GM19351 (cell line): ENCODE measurements around the gene XIRP2.

Experiments
- ATAC-seq: cut with Tn5 transposase; IDR thresholded peaks from one replicate; pipeline ENCODE4 v1.9.1; 2021; ENCODE audit warnings: mild to moderate bottlenecking, moderate library complexity; ENCODE audit not compliant: unreplicated experiment

Gene XIRP2

DNA sequence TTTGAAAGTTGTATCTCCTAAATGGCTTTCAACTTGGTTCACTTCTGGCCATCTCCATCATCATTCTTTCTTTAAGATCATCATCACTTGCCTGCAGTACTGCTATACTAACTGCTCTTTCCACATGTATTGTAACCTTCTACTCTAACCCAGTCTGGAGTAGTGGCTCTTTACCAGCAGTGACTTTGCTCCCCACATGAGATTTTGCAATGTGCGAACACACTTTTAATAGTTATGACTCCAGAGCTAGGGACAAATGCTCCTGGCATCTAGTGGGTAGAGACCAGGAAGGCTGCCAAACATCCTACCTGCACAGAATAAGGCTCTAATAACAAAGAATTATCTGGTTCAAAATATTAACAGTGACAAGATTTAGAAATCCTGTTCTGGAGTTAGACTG, 243.8 kb downstream of the XIRP2 start:
- ATAC-seq = no peak

DNA sequence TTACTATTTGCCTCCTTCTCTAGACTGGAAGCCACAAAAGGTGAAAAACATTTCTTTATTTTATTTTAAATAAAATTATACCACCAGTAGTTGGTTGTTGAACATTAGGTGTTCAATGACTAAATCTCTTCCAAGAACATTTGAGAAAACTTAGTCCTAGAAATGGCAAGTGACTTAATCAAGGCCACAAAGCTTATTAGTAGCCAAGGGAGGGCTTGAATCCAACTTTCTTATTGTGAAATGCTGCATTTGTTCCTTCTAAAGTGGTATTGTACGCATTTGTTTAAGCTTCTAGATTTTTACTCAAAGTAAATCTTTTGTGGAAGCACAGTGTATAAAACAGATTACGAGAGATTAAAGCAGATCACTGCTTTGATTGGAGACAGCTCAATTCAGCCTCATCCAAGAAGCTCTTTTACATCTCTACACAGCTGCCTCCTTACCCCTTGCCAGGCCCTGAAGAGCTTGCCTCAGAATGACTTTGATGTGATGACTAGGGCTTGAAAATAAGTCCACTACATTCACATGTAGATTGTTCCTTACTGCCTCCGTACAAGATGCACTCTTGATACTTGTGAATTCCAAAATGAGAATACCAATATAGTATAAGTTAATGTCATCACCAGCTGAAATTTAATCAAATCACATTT, 244.8 kb downstream of the XIRP2 start:
- ATAC-seq = no peak

DNA sequence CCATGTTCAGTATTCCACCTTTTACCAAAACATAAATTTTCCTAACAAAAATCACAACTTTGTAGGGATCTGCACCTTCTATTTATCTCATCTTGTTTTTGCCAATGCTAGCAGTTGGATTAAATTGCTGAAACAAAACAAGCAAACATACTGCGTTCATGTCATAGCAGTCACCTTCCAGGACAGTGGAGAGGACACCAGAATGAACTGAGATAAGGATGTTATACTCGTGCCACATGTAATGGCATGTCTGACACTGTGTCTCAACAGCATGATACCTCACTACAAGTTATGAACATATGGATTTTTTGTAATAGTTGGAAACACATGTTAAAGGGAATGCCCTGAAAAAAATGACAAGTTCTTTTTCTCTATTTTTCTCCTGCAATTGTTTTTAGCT, 245.3 kb downstream of the XIRP2 start:
- ATAC-seq = no peak

DNA sequence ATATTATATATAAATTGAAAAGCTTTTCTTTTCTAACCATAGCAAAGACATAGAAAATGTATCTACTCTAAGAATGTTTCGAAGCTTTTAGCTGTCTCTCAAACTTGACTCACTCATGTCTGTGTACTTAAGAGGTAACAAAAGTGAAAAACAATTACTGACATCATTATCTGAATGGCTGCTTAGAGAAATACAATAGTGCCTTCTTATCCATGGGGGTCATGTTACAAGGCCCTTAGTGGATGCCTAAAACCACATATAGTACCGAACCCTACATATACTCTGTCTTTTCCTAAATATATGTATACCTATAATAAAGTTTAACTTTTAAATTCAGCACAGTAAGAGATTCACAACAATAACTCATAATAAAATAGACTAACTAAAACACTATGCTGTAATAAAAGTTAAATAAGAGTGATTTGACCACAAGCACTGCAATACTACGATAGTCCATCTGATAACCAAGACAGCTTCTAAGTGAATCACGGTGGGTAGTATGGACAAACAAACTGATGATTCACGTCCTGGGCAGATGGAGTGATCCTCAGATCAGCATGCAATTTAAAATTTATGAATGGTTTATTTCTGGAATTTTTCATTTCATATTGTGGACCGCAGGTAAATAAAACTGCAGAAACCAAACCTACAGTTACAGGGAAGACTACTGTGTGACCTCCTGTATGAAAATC, 246.2 kb downstream of the XIRP2 start:
- no peak for ATAC-seq

DNA sequence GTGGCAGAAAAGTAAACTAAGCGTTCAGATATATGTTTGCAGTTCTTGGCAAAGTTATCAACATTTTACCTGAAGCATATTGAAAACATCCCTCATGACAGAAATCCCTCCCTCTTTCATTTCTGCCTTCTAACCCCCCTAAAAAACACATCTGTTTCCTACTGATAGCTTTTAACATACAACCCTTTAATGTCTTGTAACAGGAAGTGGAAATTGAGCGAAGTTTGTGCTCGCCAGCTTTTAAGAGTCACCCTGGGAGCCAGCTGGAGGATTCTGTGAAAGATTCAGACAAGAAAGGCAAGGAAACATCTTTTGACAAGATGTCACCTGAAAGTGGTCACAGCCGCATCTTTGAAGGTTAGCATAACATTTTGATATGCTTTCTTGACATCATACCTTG, 247.4 kb downstream of the XIRP2 start:
- ATAC-seq = no peak

DNA sequence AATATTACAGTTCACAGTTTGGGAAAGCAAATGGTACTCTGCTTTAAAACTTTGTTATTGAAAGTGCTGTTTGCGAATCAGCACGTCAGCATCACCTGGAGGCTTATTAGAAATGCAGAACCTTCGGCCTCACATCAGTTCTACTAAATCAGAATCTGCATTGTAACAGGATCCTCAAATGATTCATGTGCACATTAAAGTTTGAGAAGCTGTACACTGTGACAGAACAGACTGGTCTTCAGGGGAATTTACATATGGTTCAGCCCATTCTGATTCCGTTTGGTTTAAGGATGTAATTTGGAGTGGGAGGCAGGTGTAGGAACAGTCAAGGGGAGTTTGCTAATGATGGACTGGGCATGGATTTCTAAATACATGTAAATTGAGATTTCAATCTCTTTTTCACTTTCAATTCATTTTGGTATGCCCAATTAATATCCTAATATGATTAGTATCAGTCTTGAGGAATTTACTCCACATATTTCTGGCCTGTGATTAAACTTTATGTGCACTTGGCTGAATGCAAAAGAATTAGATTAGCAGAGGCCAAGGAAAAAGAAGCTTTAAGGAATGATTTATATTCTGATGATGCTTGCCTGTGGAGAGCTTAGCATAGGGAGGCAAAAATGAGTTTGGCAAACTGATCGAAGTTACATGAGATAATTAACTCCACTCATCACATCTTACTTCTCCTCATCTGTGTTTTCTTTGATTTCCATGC, 248.8 kb downstream of the XIRP2 start:
- no peak for ATAC-seq

DNA sequence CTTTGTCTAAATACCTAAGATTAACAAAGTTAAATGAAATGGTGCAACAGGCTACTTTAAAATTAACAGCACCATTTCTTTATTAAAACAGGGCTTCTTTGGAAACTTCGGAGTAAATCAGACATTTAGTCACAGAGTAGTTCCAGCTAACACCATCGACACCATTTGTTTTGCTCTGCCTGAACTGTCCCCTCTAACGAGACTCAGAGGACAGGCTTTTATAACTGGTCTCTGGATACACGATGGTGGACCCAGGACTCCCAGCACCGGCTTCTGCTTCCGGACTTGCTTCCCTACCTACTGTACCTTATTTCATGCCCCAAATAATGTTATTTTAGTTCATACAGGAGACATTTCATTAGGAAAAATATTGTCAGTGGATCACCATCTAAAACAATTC, 252.1 kb downstream of the XIRP2 start:
- ATAC-seq = no peak

DNA sequence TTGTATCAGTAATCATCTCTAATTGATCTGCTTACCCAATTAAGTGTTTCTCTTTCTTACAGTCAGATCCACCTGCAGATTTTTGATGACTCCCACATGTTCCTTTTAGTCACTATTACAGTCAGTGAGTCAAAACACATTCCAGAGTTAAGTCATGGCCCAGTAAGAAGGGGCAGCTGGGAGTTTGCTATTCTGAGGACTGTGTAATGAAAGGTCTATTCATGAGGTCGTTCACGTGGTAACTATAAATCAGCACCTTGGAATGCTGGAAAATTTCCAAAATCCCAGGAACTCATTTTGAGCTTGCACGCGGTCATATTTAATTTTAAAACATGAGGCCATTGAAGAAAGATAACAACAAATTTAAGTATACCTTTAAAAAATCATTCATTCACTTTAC, 252.5 kb downstream of the XIRP2 start:
- no peak for ATAC-seq

DNA sequence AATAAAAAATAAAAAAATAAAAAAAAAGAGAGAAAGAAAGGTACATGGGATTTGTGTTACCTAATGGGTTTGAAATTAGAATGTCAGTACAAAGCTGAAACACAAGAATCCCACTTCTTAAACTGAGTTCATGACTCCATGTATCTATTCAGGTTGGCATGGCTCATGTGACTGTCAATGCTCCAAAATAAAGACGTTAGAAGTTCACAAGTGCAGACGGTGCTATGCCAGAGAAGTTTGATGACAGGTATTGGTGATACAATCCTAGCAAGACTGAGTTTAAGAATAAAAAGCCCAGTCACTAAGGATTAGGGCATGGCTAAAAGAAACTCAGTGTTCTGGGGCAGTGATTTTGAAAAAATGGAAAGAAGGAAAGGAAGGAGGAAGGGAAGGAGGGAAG, 254.3 kb downstream of the XIRP2 start:
- no peak for ATAC-seq

DNA sequence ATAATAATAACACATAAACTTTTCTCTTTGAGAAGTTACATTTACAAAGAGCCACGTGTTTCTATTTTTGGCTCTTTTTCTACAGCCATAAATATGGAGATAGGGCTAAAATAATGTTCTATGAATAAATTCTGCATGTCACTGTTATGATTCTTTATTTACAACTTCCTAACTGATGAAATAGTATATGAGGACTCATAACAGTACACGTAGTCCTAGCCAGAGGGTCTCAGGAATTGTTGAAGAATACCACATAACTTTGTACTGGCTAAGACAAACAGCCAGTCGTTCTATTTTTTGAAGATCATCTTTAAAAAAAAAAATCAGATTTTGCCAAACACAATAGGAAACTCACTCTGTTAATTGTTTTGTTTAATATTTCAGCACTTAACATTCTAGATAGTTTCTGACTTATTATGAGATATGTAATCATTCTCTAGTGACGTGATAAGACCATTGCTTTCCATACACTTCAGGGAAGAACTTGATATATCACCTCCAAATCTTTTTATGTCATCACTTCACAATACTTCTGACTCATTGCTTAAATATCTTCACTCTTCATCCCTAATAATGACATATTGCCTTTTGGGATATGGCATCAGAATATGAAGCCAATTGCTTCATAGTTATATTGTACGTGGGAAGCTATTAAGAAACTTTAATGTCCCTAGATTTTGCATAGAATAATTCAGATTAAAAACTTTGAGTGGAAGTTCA, 256.1 kb downstream of the XIRP2 start:
- no peak for ATAC-seq

DNA sequence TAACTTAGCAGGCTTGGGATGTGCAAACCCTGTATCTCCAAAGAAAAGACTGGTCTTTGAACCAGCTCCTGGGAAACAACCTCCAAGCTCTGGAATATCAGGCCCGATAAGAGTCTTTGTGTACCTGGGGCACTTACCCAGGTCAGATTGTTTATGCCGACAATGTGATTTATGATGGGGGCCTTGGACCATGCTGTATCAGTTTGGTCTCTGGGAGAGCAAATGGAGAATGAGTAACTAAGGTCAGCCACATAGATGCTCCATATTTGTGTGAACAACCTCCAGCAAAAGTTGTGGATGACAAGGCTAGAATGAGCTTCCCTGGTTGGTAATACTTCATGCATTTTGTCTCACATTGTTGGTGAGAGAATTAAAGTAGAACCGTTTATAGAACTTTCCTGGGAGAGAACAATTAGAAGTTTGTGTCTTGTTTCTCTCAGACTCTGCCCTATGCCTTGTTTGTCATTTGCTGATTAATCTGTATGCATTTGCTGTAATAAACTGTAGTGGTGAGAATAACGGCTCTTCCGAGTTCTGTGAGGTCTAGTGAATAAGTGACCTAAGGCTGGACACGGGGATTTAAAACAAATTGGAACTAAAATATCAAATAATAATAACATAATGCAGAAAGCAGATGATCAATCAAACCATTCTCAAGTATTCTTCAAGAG, 259.1 kb downstream of the XIRP2 start:
- ATAC-seq = no peak

DNA sequence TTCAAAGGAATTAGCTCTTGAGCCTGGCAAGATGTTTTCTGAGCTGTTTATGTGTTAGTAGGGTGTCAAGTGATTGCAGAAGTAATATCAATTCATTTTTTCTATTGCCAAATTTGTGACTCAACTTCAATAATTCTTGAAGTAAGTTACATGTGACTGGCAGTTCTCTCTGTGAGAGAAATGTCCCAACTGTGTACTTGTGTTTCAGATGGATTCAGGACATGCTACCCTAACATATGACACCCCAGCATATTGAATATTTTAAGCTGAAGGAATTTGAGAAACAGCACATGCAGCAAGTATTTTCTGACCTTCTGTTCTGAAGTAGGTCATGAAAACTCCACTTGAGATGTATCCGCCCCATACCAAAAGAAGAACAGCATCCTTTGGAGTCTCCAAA, 263.6 kb downstream of the XIRP2 start:
- ATAC-seq = no peak

DNA sequence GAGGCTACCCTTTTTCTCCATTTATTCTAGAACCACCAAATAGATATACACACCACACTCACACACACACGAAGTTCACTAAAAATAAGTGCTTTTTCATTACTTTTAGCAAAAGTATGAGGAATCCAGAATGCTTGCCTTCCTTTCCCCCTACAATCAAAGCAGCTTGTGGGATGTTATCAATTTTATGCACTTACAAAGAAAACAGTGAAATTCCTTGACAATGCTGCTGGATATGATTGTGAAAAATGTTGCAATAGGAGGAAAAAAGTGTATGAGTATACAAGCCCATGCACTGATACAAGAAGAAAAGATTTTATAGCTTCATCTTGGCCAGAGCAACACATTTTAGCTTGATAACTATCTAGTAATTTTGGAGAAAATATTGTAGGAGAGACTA, 269.2 kb downstream of the XIRP2 start:
- ATAC-seq = no peak

DNA sequence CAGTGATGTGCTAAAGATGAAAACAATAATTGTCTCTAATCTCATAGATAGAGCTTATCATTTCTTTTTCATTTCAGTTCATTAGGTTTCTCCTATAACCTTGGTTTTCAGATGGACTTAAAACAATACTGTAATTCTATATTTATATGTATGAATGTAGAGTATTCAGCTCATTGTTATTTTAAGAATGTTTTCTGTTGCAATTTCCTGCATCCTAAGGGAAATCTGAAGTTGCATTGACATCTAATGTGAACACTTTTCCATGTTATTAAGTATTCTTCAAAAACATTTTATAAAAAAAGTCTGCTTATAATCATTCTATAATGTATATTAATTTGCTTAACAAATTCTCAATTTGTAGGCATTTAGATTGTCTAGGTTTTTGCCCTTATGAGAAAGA, 288.9 kb downstream of the XIRP2 start:
- ATAC-seq = no peak

DNA sequence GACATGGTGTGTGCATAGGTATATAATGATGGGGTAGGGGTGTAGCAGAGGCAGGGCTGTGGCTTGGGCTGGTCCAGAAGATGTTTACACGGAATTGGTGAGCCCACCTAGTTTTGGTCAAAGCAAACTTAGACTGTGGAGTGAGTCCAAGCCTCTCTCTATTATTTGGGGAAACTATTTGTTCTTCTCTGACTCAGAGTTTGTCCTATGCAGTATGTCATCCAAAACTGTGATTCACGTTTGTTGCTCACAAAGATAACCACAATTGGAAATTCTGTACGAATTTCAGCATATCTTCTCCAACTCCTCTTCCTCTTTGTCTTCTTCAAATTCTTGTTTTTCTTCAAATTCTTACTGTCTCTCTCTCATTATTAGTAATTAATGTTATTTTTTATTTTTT, 292.9 kb downstream of the XIRP2 start:
- ATAC-seq = no peak

DNA sequence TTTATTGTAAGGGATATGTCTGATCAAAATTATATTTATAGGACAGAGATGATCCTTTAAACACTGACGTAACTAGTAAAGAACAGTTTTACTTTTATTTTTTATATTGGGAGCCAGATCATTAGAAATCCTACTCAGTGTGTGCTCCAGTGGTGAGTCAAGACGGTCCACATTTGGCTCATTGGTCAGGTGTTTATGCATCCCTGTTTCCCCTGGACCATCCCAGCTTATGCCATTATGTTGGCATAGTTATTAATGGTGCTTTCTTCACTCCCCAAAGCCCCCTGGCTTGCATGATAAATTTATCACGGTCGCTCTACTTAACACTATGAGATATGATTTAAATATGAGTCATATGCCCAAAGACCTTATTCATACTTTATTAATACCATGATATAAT, 293.4 kb downstream of the XIRP2 start:
- no peak for ATAC-seq

DNA sequence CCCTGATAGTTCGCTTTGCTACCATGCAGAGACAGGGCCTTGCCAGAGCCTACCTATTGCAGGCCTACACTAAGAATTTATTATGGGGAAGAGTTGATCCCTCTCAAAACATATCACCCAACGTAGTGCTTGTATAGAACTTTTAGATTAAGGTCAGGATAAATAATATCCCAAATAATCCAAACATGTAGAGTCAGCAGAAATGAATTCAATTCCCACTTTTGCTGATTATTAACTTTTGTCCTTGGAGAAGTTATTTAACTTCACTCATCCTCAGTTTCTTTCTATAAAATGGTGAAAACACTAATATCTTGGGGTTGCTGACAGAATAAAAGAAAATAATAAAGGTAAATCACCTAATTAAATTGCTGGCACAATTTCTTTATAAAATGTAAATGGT, 294.1 kb downstream of the XIRP2 start:
- no peak for ATAC-seq

DNA sequence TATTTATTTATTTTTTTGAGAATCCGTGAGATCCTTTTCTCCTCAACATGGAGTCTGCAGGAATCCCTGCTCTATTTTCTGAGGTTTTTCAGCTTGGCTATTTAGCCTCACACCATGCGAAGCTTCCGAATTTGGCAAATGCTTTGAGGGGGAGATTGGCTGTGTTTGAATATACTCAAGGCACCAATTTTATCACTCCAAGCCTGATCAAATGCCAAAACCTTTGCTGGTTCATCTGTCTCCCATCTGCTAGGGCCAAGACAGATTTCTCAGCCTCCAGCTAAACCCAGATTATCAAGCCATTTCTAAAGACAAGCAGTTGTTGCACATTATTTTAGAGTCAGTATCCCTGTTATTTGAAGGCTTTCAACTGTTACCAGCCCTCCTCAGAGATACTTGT, 295.7 kb downstream of the XIRP2 start:
- no peak for ATAC-seq

DNA sequence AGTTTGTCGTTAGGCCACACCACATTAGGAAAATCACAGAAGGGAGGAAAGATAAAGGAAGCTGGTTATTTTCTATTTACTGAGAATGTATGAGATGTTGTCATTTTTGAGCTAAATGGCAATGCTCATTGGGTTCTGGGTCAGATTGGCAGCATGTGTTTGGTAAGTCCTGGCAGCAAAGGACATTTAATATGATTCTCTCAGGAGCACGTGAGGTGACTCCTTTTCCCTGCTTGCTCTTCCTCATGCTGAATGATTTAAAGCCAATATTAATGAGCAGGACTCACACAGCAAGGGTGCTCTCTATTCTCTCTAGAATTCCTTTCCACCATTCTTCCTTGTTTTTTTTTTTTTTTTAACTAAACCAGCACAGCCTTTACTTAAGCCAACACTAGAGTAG, 298.2 kb downstream of the XIRP2 start:
- ATAC-seq = no peak

DNA sequence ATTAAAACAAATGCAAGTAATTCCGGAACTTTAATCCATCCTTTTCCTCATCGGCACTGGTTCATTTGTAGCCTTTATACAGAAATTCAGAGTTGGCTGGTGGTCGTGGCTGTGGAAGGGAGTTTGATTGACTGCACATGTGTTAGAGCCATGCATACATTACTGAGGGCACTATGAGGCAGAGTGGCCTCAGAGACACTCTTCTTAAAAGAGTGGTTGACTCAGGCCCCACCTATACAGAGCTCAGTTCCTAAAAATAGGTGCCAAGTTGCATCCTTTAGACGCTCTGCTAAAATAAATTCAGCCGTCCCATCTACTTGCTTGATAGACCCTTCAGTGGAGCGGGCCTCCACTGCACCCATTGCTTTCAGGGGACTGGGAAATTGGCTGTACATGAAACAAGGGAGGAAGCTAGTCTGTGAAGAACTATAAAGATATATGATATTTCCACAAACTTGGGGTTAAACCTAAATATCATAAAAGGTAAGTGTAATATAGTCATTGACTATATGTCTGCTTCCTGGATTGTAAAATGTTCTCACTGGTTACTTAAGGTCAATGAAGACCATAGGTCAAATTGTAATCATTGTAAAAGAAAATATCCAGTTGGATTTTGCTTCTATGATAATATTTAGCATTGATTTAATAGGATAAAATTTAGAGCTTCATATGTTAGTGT, 298.9 kb downstream of the XIRP2 start:
- no peak for ATAC-seq
